Stimulated activated CD8-positive, alpha-beta memory T cell treated with anti-CD3 and anti-CD28 coated beads, Interleukin-12 subunit alpha, Interleukin-12 subunit beta, amount 100 ng/mL, for 24 hours (primary cell): ENCODE data around the gene SESN3.
"Not testable (repeated sequence)": the region's sequence is repeated elsewhere in the genome, so short reads cannot be mapped to it uniquely, and the experiment has no call there.

Source experiments
- DNase-seq: peaks from one replicate; pipeline ENCODE4 v3.0.0-alpha.2; 2020; ENCODE audit errors: extremely low read depth

Gene SESN3

DNA sequence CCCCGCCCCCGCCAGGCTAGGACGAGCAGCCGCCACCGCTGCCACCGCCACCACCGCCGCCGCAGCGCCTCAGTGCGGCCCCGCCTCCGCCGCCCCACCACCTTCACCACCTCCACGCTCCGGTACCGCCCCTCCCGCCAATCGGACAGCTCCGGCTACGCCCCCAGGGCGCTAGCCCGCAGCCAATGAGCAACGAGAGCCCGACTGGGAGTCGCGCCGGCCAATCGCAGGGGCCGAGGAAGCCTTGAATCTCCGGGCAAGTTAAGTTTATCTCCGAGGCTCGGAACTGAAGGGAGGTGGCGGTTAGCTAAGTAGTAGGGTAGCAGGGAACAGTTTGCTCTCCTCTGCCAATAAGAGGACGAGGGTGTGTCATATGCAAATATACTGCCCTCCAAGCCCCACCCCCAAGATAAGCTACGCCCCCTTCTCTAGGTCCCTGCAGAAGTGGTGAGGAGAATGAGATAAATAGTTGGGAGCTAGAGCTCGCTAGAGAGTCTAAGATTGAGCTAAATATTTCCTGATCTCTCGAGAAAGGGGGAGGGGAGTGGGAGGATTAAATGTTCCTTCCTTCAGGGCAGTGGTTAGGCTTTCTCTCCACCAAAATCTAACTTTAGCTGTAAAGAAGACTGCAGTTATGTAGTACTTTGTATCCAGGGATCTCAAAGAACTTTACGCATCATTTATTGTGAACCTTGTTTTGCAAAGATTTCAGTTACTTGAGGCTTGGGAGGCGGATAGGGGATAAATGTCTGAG, at the start of gene SESN3:
Gene SESN3 (minus strand): TSS at position 76 of the 754 bp plus-strand sequence. CDS start 342 bp downstream, outside the sequence.
- DNase-seq, result peak; percentile 97

DNA sequence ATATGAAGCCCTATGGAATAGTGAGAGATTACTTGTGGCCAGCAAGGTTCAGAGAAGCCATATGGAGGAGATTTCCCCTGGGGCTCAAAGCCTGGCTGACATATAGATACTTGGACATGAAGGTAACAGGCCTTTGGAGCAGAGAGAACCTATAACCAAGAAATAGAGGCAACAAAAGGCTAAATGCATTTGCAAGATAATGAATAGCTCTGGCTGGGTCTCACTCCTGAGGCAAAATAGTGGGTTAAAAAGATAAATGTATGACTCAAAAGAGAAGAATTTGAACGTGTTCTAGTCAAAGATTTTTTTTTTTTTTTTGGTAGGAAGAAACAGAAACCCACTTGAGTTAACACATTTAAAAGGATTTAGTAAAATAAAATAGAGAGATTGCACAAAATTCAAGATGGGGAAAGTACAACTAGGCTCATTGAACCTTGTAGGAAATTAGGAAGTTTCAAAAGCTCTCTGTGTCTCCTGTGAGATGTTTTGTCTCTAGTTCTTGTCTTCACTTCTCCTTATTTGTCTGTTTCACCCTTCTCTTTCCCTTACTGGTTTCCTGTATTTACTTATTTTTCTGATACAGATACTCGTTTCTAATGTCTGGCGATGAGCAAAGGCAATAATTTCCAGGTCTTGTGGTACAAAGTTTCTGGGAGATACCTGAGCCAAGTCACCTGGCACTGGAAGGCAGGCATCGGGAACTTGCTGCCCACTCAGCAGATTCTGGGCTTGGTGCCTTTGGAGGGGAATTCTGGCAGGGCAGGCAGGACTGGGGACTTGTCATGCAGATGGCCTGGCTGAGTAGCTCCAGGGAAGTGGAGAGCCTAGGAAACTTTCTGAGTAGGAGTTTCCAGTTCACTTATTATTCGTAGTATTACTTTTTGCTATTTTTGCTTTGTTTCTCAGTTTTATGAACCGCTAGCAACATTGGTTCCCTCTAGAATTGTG, 49.2 kb upstream of the SESN3 start:
- no peak for DNase-seq

DNA sequence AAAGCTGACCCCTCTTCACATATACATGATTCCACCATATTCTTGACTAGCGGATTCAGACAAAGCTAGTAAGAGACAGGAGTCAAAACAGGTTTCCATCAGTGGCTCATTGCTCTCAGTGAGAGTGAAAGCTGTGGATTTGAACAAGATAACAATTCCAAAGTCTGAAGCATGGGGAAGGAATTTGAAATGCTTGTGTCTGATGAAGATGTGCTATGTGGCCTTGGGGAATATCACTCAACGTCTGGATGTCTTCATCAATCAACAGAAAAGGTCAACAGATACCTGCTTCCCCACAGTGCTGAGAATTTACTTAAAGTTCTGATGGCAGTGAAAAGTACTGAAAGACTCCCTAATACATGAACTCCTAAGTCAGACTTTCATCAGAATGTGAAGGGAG, 46.9 kb upstream of the SESN3 start:
- DNase-seq, result no peak

- DNase-seq, result no peak
These were observed 45.1 kb upstream of the SESN3 start for GRCh38 chr11:95276139-95276538.

GRCh38 chr11:95273618-95274017, 42.6 kb upstream of the SESN3 start:
- DNase-seq, result not testable (repeated sequence)

DNA sequence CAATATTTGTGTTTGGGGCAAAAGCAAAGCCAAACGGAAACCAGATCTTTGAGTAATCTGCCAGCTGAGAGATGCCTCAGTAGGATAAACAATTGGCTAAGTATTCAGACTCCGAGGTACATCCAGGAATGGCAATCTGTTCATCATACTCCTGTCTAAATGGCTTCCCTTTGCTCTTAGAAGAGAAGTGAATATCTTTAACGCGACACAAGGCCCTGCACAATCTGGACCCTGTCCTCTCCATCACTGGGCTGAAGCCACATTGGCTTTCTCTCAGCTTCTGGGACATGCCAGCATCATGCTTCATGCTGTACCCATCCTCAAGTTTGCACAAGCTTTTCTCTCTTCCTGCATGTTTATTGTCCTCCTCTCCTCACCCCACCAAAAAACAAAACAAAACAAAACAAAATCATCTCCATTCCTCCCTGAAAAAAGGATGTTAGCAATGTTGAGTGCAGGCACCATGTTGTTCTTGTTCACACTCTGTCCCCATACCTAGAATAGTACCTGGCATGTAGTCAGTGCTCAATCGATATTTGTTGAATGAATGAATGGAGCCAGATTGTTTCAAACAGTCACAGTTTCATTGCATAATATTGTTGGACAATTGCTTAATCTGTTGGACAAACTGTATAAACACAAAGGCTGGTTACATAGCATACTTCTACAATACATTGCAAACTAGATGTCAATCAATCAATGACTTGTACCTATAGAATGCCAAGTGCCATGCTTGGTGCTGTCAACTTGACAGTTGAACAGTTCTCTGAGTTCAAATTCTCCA, 38.2 kb upstream of the SESN3 start:
- no peak for DNase-seq

DNA sequence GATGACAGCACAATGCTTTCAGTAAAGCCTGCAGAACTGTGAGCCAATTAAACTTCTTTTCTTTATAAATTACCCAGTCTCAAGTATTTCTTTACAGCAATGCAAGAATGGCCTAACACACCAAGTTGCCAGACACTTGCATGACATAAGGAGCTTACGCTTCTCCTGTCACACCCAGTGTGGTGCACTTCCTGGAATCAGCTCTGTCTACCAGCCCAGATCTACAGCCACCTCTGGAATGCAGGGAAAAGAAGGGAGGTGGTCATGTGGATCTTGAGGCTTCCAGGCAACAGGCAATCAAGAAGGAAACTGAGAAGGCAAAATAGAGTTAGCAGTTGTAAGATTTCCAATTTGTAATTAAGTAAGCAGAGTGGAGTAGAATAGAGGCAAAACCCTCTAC, 37.4 kb upstream of the SESN3 start:
- no peak for DNase-seq

DNA sequence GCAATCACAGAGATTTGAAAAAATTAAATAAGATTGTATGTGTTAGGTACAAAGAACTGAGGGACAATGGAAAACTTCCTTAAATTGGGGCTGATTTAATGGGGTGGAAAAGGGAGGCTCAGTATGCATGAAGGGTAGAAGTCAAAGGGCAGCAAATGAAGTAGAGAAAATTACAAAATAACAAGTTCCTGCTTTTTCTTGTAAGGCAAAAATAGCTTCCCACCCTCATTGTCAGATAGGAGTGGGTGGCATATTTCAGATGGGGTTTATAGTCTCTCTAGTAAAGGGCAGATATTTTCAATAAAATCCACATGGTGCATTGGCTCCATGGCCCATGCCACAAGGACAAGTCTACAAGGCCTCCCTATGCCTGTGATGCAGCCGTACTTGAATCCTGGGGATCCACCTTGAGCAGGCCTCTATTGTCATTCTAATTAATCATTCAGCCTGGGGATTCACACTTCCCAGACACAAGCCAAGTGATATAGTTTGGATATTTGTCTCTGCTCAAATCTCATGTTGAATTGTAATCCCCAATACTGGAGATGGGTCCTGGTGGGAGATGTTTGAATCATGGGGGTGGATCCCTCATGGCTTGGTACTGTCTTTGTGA, 36.7 kb upstream of the SESN3 start:
- no peak for DNase-seq

DNA sequence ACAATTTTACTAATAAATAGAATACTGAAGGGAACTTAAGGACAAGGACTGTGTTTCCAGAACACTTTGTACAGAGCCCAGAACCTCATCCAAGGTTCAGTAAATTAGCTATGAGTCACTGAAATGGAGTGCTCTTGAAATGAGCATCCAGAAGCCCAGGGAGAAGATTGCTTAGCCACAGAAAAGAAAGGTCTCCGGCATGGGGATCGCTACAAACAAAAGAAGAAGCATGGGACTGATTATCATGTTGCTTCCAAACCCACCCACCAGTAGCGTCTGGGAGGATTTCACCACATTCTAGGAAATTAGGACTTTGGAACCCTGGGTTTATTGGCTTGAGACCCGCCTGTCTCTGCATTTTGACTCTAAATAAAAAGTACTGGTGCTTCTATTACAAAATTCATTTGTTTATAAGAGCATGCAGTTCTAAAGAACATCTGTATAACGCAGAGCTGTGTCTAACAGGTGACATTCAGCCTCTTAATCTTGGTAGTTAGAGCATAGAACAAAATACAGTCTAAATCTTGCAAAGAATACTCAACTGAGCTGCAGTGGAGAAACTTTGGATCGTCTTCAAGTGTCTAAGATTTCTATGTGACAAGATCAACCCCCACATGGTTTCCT, 35.9 kb upstream of the SESN3 start:
- no peak for DNase-seq

GRCh38 chr11:95264881-95265280, 33.9 kb upstream of the SESN3 start:
- DNase-seq, result no peak

GRCh38 chr11:95262994-95263765, 32.2 kb upstream of the SESN3 start:
- DNase-seq, result no peak

GRCh38 chr11:95257456-95257971, 26.5 kb upstream of the SESN3 start:
- DNase-seq, result no peak

DNA sequence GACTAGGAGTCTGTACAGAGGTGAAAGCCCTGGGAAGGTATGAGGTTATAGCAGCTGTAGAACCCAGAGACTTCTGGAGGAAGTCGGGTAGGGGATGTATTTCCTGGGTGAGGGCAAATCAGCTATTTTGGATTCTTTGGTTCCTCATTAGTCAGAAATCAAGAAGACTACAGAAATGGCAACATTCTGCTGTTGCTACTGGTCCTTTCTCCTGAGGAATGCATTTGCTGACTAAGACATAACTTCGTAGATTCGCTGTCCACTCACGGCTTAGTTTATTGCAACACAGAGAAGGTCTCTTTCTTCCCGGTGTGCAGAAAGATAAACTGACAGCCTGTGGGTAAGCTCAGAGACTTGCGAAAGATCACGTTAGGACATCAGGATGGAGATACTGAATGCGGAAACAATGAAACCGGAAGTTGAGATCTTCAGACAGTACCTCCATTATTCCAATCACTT, 25.3 kb upstream of the SESN3 start:
- no peak for DNase-seq

GRCh38 chr11:95255251-95256145, 24.5 kb upstream of the SESN3 start:
- no peak for DNase-seq

- no peak for DNase-seq
These were observed 23.7 kb upstream of the SESN3 start for GRCh38 chr11:95254716-95255115.

DNA sequence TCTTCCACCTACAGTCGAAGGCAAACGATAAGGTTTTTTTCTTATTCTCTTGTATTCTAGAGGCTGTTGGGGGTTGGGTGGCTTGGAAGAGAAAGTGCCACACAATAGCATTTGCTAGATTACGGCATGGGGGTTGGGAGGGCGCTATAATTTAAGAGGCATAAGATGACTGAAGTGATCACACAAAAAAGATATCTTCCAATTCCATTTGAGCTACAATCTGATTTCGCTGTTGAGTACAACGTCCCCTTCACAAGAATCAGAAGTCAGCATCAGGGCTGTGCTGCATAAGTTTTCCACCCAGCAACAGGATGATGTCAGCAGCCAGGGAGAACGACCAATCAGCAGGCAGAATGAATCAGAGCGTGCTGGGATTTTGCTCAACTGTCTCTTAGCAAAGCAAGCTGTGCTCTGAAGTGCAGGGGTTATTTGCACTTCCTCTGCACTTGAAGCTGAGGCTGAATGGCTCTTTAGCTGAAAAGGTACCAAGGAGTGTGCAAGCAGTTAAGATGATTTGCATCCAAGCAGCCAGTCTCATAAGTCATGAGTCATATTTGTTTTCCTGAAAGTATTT, 23.2 kb upstream of the SESN3 start:
- DNase-seq, result no peak

- no peak for DNase-seq
These were observed 22.1 kb upstream of the SESN3 start for GRCh38 chr11:95253141-95253540.

DNA sequence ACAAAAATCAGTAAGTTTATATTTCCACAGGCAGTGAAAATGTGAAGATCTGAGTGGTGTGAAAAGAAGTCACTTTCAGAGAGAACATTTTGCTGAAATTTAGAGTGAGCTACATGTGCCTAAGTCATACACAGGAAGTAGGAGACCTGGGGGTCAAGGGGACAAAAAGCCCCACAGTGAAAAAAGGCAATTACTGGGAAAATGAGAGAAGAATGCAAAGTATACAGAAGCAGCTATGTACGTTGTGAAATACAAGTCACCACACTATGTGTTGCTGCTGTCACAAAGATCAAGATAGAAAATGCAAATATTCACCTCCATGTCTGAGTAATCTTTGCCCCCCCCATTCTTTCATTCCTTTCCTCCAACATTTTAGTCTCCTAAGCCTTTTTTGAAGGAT, 21.6 kb upstream of the SESN3 start:
- DNase-seq, result no peak

- DNase-seq, result not testable (repeated sequence)
These were observed 20.9 kb upstream of the SESN3 start for GRCh38 chr11:95251896-95252295.
